NB4 (cell line): ENCODE data around the gene PLA2G4B.

Experiments used
- CTCF ChIP-seq: IDR thresholded peaks from one replicate; pipeline ENCODE4 v1.5.1; 2012; ENCODE audit warnings: low read depth, low read length
- POLR2A ChIP-seq: IDR thresholded peaks from 2 replicates; pipeline ENCODE4 v1.6.1; 2011; ENCODE audit warnings: mild to moderate bottlenecking; ENCODE audit not compliant: insufficient read length; ENCODE audit errors: extremely low read depth

- TF ChIP-seq CTCF = no peak
- TF ChIP-seq POLR2A = no peak
These were observed 44.6 kb upstream of the PLA2G4B start for GRCh38 chr15:41794081-41794480.
